Superior temporal gyrus (tissue), 1 donor: ENCODE data around the gene FLYWCH1.
"Not testable (repeated sequence)": the region's sequence is repeated elsewhere in the genome, so short reads cannot be mapped to it uniquely, and the experiment has no call there.

Source experiments
- DNase-seq: peaks from one replicate; pipeline ENCODE4 v3.0.0-alpha.2; 2016; ENCODE audit errors: extremely low spot score

Gene FLYWCH1

GRCh38 chr16:2925951-2926649 lies 14.4 kb downstream of the FLYWCH1 start:
- peak; percentile 22 for DNase-seq

GRCh38 chr16:2926650-2926999 lies 14.9 kb downstream of the FLYWCH1 start:
- no peak for DNase-seq

- DNase-seq, result peak; percentile 96
Observed at GRCh38 chr16:2927010-2927646, 15.4 kb downstream of the FLYWCH1 start.

GRCh38 chr16:2928151-2928550 lies 16.4 kb downstream of the FLYWCH1 start:
- not testable (repeated sequence) for DNase-seq

DNA sequence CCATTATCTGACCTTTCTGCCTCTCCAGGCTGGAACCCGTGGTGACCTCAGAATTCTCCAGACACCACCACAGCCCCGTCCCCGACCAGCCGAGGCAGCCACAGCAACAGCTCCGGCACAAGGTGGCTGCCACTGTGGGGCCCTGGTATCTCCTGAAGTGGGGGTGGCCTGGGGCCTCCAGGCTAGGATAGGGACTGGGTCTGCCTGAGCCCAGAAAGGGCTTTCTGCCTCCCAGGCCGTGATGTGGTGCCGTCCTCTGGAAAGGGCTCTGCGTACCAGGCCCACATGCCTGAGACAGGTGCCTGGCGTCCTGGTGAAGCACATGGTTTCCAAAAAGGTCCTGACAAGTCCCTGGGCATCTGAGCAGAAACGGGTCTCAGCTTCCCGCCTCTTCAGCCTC lies 17.1 kb downstream of the FLYWCH1 start:
- DNase-seq, result no peak

DNA sequence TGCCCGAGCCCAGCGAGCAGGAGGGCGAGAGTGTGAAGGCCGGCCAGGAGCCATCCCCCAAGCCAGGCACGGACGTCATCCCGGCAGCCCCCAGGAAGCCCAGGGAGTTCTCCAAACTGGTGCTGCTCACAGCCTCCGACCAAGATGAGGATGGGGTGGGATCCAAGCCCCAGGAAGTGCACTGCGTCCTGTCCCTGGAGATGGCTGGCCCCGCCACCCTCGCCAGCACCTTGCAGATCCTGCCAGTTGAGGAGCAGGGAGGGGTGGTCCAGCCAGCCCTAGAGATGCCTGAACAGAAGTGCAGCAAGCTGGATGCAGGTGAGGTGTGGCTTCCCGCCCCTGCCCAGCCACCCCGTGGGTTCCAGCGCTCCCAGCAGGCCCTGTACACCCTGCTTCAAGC lies 18.0 kb downstream of the FLYWCH1 start:
- DNase-seq, result no peak

DNA sequence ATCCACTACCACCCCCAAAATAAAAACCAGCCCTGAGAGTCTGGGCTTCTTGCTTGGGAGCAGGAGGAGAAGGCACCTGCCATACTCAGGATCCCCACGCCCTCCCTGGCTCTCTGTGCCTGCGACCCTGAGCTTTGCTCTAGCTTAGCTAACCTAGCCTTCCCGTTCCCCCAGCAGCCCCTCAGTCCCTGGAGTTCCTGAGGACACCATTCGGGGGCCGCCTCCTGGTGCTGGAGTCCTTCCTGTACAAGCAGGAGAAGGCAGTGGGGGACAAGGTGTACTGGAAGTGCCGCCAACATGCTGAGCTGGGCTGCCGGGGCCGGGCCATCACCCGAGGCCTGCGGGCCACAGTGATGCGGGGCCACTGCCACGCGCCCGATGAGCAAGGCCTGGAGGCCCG lies 18.5 kb downstream of the FLYWCH1 start:
- no peak for DNase-seq

DNA sequence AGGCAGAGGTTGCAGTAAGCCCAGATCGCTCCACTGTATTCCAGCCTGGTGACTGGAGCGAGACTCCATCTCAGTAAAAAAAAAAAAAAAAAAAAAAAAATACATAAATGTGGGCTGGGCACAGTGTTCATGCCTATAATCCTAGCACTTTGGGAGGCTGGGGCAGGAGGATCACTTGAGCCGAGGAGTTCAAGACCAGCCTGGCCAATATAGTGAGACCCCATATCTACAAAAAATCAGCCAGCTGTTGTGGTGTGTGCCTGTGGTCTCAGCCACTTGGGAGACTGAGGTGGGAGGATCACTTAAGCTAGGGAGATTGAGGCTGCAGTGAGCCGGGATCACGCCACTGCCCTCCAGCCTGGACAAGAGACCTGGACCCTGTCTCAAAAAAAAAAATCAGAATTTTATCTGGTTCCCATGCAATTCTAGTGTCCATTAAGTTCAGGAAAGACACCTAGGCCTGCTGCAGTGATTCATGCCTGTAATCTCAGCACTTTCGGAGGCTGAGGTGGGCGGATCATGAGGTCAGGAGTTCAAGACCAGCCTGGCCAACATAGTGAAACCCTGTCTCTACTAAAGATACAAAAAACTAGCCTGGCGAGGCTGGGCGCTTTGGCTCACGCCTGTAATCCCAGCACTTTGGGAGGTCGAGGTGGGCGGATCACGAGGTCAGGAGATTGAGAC lies 19.6 kb downstream of the FLYWCH1 start:
- DNase-seq, result not testable (repeated sequence)

DNA sequence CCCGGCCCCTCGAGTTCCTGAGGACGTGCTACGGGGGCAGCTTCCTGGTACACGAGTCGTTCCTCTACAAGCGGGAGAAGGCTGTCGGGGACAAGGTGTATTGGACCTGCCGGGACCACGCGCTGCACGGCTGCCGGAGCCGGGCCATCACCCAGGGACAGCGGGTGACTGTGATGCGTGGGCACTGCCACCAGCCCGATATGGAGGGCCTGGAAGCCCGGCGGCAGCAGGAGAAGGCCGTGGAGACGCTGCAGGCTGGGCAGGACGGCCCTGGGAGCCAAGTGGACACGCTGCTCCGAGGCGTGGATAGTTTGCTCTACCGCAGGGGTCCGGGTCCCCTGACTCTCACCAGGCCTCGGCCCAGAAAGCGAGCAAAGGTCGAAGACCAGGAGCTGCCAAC lies 21.4 kb downstream of the FLYWCH1 start:
- no peak for DNase-seq

DNA sequence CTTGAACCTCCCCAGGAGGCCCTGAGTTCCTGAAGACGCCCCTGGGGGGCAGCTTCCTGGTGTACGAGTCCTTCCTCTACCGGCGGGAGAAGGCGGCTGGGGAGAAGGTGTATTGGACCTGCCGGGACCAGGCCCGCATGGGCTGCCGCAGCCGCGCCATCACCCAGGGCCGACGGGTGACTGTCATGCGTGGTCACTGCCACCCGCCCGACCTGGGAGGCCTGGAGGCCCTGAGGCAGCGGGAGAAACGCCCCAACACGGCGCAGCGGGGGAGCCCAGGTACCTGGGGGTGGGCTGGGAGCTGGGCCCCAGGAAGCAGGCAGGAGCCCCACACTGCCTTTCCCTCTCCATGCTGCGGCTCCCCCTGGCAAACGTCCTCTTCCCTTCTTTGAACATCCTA lies 22.0 kb downstream of the FLYWCH1 start:
- no peak for DNase-seq

DNA sequence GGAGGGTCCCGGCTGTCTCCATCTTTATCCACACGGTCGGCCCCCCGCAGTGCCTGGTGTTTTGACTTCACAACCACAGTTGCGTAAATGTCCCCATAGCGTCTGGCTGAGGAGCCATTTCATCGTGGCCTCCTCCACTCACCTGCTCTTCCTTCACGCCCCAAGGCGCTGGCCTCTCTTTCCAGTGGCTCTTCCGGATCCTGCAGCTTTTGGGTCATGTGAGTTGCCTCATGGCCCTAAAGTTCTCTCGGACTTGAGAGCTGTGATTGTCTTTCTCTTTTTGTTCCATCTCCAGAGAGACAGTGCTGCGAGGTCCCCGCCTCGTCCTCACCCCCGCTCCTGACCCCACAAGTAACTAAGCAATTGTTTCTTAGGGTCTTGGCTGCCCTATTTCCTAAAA lies 22.7 kb downstream of the FLYWCH1 start:
- DNase-seq, result no peak

DNA sequence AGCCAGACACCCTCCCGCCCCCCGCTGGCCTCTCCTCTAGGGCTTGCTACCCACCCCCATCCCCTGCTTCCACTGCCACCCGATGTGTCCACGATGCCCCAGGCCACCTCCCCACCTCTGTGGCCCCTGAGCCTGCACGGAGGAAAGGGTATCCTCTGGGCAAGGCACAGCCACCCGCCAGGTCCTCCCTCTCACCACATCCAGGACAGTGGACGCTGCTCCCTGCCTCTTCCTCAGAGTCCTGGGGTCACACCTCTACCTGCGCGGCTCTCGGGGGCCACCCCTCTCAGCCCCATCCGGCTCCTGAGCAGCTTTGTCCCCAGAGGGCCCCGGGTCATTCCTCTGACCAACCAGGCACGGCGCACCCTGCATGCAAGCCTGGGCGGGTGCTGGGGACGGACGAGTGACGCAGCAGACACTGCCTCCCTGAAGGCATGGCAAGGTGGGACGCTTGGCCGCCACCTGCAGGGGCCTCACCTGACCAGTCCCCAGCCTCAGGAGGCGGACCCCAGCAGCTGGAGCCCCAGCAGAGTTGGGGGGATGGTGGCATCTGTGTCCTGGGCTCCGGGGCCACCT lies 24.8 kb downstream of the FLYWCH1 start:
- DNase-seq, result no peak

GRCh38 chr16:2937170-2937569 lies 25.4 kb downstream of the FLYWCH1 start:
- DNase-seq, result no peak

GRCh38 chr16:2938206-2938605 lies 26.5 kb downstream of the FLYWCH1 start:
- no peak for DNase-seq

- DNase-seq, result no peak
Observed at GRCh38 chr16:2939968-2940367, 28.2 kb downstream of the FLYWCH1 start.

GRCh38 chr16:2942045-2942444 lies 30.3 kb downstream of the FLYWCH1 start:
- no peak for DNase-seq

DNA sequence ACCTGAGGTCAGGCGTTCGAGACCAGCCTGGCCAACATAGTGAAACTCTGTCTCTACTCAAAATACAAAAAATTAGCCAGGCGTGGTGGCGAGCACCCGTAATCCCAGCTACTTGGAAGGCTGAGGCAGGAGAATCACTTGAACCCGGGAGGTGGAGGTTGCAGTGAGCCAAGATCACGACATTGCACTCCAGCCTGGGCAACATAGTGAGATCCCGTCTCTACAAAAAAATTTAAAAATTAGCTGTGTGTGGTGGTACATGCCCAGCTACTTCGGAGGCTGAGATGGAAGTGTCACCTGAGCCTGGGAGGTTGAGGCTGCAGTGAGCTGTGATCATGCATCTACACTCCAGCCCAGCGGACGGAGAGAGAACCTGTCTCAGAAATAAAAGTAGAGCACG lies 32.0 kb downstream of the FLYWCH1 start:
- DNase-seq, result not testable (repeated sequence)

- no peak for DNase-seq
Observed at GRCh38 chr16:2946649-2947048, 34.9 kb downstream of the FLYWCH1 start.

DNA sequence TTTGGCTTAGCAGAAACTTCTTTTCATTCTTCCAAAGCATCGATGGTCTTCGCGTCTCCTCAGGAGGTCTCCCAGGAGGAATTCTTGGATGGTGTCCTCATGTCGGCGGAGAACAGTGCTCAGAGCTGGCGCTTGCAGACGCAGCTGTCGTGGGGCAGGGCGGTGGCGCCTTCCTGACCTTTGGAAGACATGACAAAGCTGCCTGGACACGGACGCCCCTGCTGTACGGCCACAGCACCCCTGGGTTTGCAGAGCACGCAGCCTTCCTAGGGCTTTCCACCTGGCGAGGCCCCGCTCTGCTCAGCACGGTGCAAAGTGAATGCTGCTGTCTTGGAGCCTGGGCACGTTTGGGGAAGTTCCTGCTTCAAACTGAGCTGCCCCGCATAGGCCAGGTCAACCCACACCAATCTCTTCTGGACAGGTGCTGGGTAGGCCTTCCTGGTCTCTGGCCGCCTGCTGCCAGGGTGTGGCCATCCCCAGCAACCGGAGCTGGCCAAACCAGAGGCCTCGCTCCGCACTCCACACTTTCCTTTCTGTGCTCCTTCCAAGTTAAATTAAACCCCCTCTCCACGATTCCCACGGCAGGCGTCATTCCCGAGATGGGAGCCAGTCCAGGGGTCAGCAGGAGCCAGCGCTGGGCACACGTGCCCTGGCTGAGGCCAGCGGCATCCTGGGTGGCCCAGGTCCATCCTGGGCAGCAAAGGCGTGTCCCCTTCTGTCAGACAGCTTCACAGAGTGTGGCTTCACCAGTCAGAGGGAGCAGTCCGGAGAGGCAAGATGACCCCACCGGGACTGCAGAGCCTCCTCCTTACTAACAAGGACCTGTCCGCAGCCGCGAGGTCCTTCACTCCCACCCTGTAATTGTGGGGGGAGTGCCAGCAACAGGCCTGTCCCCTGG lies 37.3 kb downstream of the FLYWCH1 start:
- DNase-seq, result no peak

- no peak for DNase-seq
Observed at GRCh38 chr16:2949705-2950352, 38.1 kb downstream of the FLYWCH1 start.

GRCh38 chr16:2950353-2950724 lies 38.6 kb downstream of the FLYWCH1 start:
- DNase-seq, result no peak
